Mesothelial cell of epicardium (in vitro differentiated cells): ENCODE measurements around the gene DAB2IP. TPM values are rescaled to one million over a fixed set of nuclear protein-coding genes. Genes with fewer than 3 reads are reported as not detected.

ENCODE experiments used
- DNase-seq, 2 experiments: peaks; one replicate each; pipeline ENCODE4 v3.0.0; 2021; ENCODE audit warnings: low spot score in 2 of 2; ENCODE audit not compliant: unreplicated experiment in 2 of 2
- H3K27ac Mint-ChIP-seq: 2 replicates; pipeline ENCODE4 v1.8.0; 2021; ENCODE audit warnings: mixed read lengths
- H3K27me3 Mint-ChIP-seq: 2 replicates; pipeline ENCODE4 v1.8.0; 2021; ENCODE audit warnings: low read depth, mixed read lengths
- H3K36me3 Mint-ChIP-seq: 2 replicates; pipeline ENCODE4 v1.8.0; 2021; ENCODE audit warnings: mixed read lengths
- H3K4me1 Mint-ChIP-seq: 2 replicates; pipeline ENCODE4 v1.8.0; 2021; ENCODE audit warnings: mixed read lengths
- H3K4me3 Mint-ChIP-seq: 2 replicates; pipeline ENCODE4 v1.8.0; 2021; ENCODE audit warnings: mild to moderate bottlenecking, moderate library complexity, mixed read lengths
- H3K9me3 Mint-ChIP-seq: 2 replicates; pipeline ENCODE4 v1.8.0; 2021; ENCODE audit warnings: mixed read lengths
- CTCF ChIP-seq: fragments of 200-600 bp; sonication (generic); IDR thresholded peaks from one replicate; pipeline ENCODE4 v1.5.0; 2021; ENCODE audit warnings: antibody characterized with exemption; ENCODE audit not compliant: unreplicated experiment
- total RNA-seq: library from RNA; stranded (reverse); gene quantifications from 3 replicates; pipeline ENCODE4 v1.2.1, GENCODE V29; 2021

The DAB2IP gene
- total RNA-seq, 1 donor from 2014 or later: 75.7 TPM

GRCh38 chr9:121670431-121670830 lies 19.0 kb downstream of the DAB2IP start:
- Mint-ChIP-seq H3K4me3 (no peak overlapping the region), H3K4me1 (peaks cover 7% of the 10 kb centered on the region), H3K27ac (no peak overlapping the region), H3K9me3 (peaks cover 5% of the 10 kb centered on the region), H3K36me3 (peaks cover 21% of the 10 kb centered on the region), H3K27me3 (no peaks in the 10 kb centered on the region)
- DNase-seq: no peak
- no peak for TF ChIP-seq CTCF

GRCh38 chr9:121671612-121672155 lies 20.2 kb downstream of the DAB2IP start:
- H3K36me3 Mint-ChIP-seq: peaks cover 18% of the 10 kb centered on the region
- H3K4me1 Mint-ChIP-seq: peaks cover 16% of the 10 kb centered on the region
- peaks cover 5% of the 10 kb centered on the region for H3K9me3 Mint-ChIP-seq
- DNase-seq: no peak
- no peak overlapping the region for H3K4me3 Mint-ChIP-seq
- no peak overlapping the region for H3K27ac Mint-ChIP-seq
- H3K27me3 Mint-ChIP-seq: no peaks in the 10 kb centered on the region
- no peak for TF ChIP-seq CTCF

- no peaks in the 10 kb centered on the region for H3K27me3 Mint-ChIP-seq
Observed at GRCh38 chr9:121672213-121672612, 20.8 kb downstream of the DAB2IP start.

GRCh38 chr9:121672986-121673385 lies 21.6 kb downstream of the DAB2IP start:
- TF ChIP-seq CTCF: no peak
- peaks cover 16% of the 10 kb centered on the region for H3K4me1 Mint-ChIP-seq
- DNase-seq: no peak
- H3K4me3 Mint-ChIP-seq: no peak overlapping the region
- no peak overlapping the region for H3K27ac Mint-ChIP-seq
- H3K9me3 Mint-ChIP-seq: peaks cover 5% of the 10 kb centered on the region
- no peaks in the 10 kb centered on the region for H3K27me3 Mint-ChIP-seq
- H3K36me3 Mint-ChIP-seq: peaks cover 16% of the 10 kb centered on the region

More at GRCh38 chr9:121672213-121672612, 20.8 kb downstream of the DAB2IP start:
- no peak for TF ChIP-seq CTCF
- Mint-ChIP-seq H3K36me3 (peaks cover 18% of the 10 kb centered on the region), H3K27ac (no peak overlapping the region), H3K4me1 (peaks cover 16% of the 10 kb centered on the region), H3K4me3 (no peak overlapping the region), H3K9me3 (peaks cover 5% of the 10 kb centered on the region)
- no peak for DNase-seq

DNA sequence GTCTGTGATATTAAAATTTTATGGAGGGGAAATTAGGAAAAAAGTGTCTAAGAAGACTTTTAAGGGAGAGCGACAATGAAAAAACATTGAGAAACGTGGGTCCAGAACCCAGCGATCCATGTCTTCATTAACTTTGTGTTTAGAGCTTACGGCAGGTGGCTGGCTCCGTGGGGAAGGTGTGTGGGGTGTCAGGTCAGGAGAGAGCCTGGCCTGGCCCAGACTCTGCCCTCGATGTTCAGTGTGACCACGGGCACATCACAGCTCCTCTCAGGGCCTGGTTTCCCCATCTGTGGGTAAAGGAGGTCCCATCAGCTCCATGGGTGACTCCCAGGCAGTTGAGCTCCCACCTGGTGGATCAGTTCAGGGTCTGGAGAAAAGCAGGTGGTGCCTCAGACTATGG lies 22.1 kb downstream of the DAB2IP start:
- Mint-ChIP-seq H3K4me3 (no peak overlapping the region), H3K9me3 (peaks cover 5% of the 10 kb centered on the region), H3K36me3 (peaks cover 19% of the 10 kb centered on the region), H3K27me3 (no peaks in the 10 kb centered on the region), H3K4me1 (peaks cover 16% of the 10 kb centered on the region), H3K27ac (no peak overlapping the region)
- DNase-seq: no peak
- no peak for TF ChIP-seq CTCF

- peaks cover 16% of the 10 kb centered on the region for H3K4me1 Mint-ChIP-seq
- no peak overlapping the region for H3K27ac Mint-ChIP-seq
- no peak for TF ChIP-seq CTCF
- peaks cover 19% of the 10 kb centered on the region for H3K36me3 Mint-ChIP-seq
- no peak overlapping the region for H3K4me3 Mint-ChIP-seq
- no peak for DNase-seq
- no peaks in the 10 kb centered on the region for H3K27me3 Mint-ChIP-seq
- peaks cover 5% of the 10 kb centered on the region for H3K9me3 Mint-ChIP-seq
Observed at GRCh38 chr9:121674017-121674416, 22.6 kb downstream of the DAB2IP start.
